NCI-H2081 (cell line): ENCODE data around the gene KRT31.
"Not testable (repeated sequence)": the region's sequence is repeated elsewhere in the genome, so short reads cannot be mapped to it uniquely, and the experiment has no call there.

Experiments
- DNase-seq, 2 experiments: peaks; one replicate each; lab custom pipeline; 2025; lab: John Stamatoyannopoulos, UW

The KRT31 gene

DNA sequence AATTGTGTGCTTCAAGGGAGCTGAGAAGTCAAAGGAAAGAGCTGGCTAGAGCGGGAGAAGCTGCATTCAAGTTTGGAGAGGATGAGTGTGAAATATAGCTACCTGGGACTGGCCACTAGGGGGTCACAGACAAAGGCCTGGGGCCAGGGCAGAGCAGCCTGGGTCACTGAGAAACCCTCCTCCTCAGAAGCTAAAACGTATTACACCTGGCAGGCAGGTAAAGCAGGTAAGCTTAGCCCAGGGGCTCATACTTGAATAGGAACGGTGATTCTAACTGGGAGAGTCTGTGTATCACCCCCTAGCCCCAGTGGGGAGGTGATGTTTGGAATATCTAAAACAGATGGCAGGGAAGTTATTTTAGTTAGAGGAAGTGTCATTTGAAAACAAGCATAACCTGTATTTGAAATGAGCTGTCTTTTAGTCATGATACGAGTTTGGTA is 20.2 kb upstream of the KRT31 start:
- peak in 1 of 2 experiments; percentile 12 for DNase-seq

DNA sequence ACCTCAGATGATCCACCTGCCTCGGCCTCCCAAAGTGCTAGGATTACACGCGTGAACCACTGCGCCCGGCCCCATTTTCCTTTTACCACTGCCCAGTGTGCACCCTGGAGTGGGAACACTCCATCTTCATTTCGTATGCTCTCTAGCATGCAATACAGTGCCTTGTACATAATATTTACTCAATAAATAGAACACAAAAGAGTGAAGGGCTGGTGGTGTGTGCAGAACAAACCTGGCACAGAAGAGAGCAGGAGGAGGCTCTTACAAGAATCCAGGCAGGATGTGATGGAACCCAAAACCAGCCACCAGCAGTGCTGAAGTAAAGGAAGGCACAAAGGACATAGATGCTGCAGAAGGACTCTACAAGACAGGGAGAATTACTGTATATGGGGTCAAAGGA is 19.7 kb upstream of the KRT31 start:
- no peak for DNase-seq

DNA sequence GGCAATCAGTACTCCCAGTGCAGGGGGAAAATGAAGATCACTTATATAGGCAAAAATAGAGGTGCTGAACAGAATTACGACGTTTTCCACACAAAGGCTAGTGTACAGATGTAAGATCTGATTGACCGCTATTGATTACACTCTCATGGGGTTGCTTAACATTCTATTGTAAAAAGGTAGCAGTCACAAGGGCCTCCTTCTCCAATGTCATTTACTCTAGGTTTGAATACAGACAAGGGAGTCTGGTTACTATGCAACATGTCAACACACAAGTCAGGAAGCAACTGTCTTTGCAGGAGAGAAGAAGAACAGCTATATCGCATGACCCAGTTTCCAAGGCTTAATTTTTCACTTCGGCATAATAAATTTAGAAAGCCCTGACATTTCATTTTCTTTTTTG is 19.1 kb upstream of the KRT31 start:
- no peak for DNase-seq

DNA sequence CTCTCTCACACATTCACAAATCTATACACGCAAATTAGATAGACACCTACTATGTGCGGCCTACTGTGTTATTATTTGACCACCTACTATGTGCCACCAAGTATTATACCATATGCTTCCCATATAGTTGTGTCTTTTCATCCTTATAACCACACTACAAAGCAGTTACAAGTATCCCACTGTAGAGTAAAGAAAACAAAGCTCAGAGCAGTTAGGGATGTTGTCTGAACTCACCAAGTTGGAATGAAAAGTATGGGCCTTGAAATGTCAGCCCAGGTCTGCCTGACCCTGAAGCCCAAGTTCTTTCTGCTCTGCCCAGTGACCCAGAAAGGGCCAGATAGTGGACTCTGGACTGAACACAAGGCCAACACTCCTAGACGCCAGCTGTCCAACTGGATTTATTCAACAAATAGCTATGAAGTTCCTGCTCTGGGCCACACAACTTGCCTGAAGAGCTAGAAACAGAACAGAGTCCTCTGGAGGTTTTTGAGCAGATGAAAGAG is 18.5 kb upstream of the KRT31 start:
- DNase-seq = no peak

DNA sequence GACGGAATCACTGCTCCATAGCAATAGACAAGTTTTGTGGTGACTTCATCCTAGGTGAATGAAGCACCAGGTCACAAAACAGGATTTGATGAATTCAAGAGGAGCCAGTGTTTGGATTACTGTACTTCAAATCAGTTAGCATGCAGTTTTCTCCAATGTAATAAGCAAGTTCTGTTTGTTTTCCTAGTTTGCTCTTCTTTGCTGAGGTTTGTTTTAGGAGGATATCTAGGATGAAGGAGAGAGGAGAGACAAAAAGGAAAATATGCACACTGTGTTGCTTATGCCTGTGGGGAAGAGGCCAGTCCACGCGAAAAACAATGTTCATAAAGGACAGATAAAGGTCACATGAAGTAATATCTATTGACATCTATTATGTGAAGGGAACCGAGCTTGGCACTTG is 18.0 kb upstream of the KRT31 start:
- DNase-seq = no peak

DNA sequence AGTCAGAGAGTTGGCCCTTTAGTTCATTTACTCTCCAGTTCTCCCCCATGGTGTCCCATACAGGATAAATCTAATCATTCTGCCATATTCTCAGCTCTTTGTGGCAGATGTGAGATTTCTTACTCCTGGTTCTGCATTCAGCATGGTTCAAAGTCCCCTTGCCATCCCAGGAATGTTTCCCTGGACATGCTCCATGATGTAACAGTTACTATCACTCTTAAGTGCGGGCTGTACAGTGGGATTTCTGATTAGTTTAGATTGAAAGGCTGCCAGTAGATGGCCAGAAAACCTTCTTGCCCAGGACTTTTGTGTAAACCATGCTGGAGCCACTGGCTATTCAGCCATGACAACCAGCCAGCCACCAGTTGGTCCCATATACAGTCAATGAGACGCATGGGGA is 16.6 kb upstream of the KRT31 start:
- no peak for DNase-seq

DNA sequence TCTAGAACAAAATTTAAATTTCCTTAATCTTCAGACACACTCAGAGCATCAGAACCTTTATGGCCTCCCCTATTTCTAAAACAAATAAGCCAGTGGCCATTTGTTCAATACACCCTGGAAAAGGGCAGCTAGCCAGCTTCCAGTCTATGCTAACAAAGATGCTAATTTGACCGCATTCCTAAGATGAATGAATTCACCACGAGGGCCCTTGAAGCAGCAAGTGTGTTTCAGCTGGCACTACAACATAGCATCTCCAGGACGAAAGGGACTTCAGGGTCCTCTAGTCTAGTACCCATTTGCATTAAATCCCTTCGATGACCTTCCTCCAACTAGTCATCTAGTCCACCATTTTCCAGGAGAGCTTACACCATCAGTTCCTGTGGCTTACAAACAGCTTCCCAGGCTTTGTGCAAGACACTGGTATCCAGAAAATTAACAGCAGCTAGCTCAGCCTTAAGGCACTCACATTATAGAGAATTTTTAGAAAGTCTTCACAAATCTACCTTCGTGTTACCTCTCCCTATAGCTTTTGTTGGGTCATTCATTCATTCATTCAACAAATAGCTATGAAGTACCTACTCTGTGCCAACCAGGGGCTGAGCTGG is 16.0 kb upstream of the KRT31 start:
- no peak for DNase-seq

DNA sequence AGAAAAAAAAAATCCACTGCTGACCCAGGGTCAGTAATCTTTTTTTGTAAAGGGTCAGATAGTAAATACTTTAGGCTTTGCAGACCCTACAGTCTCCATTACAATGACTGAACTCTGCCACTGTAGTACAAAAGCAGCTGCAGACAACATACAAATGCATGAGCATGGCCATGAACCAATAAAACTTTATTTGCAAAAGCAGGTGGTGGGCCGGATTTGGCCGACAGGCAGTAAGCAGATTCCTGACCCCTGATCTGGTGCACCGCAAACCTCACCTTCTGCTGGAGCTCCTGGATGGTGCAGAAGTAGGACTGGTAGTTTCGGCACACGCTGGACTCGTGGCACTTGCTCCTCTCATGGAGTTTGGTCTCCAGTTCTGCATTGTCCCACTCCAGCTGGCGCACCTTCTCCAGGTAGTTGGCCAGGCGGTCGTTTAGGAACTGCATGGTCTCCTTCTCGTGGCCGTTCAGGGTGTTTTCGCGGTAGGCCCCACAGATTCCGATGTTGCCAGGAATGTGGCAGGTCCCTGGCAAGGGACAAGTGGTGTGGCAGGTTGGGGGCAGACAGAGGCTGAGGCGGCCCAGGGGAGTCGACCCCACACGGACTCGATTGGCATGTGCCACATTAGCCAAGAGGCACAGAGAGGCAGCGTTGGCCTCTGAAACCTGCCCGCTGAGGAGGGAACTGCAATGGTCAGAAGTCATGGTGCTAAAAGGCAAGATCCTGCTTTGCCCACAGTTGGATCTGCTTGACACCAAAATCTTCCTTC is 13.8 kb upstream of the KRT31 start:
- no peak for DNase-seq

DNA sequence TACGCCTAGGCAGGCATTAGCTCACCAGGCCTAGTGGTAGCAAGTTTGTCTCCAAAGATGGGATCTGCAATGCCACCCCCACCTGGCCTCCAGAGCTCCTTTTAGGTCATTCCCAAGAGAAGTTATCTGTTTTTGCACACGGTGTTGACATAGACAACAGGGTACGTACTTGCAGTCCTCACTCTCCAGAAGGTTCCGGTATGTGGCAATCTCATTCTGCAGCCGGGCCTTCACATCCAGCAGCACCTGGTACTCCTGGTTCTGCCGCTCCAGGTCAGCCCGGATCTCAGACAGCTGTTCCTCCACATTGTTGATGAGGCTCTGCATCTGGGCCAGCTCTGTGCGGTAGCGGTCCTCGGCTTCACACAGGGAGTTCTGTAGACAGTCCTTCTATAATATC is 9.8 kb upstream of the KRT31 start:
- DNase-seq = no peak

DNA sequence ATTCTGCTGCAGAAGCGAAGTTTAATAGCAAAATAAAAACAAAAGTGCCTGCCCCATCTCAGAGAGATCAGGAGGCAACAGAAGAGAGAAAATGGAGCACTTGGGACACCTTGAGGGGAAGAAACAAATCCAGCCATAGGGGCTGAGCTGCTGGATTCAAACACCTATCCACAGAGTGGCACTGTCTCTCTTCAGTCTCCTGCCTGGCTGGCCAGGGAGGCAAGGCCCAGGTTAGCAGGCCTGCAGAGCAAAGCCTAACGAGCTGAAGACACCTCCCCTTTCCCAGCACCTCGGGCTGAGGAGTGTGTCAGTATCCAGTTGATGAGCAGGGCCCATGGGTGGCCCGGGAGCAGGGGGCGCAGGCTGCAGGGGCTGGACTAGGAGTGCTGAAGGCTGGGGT is 8.8 kb upstream of the KRT31 start:
- no peak for DNase-seq

DNA sequence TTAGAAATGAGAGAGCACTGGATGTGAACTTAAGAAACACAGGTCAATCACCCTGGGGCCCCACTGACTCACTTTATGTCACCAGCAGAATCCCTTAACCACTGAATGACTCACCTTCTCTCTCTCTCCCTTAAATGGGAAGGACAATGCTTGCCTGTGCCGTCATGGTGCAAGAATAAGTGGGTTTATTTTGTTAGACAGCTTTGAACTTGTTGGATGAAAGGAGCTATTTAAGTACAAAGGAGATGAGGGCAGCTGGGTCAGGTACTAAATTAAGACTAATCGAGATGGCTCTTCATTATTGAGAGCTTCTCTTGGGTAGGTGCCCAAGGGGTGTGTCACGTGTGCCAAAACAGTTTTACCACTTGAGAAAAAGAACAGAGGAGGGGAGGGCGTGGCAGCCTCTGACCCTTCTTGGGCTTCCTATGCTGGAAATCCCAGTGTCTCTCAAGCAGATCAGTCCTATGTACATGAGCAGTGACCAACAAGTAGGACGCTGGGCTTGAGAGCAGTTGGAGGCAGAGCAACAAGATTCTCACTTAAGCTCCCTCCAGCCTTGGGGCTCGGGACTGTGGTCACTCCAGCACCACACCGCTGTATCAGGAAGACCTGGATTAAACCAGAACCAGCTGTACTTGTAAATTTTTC is 6.7 kb upstream of the KRT31 start:
- no peak for DNase-seq

DNA sequence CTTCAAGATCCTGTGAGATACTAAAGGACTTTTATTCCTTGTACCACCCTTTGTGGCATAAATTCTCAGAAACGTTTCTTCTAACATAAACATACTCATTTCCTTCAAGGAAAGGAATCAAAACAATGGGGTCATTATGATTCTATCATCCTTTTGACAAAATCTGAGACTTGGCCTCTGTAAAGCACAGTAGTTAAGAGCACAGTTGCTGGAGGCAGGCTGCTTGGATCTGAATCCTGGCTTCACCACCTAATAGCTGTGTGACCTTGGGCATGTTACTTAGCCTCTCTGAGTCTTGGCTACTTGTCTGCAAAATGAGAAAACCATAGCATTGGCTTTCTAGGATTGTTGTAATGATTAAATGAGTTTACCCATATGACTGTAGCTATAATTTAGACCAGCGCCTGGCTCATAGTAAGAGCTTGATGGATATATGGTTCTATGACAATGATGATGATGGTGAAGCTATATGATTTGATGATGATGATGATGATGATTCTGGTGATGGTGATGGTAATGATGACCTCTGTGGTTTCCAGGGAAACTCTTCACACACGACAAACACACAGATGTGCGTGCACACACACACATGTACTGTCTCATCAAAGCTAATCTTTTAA is 6.1 kb upstream of the KRT31 start:
- no peak for DNase-seq

DNA sequence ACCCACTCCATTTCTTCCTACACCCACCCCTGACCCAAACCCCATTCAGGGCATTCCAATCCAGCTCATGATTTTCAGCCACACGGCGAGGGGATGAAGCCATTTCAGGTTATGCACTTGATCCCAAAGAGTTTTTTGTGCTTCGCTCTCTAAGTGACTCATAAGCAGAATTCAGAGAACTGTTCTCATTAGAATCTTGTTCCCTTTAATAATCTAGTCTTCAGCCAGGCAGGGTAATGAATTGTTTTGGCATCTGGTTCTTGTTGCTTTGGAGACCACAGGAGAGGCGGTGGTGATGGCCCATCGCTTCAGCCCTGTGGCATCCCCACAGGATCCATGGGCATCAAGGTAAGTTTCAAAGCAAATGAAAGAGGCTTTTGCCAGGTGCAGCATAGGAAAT is 4.8 kb upstream of the KRT31 start:
- no peak for DNase-seq

DNA sequence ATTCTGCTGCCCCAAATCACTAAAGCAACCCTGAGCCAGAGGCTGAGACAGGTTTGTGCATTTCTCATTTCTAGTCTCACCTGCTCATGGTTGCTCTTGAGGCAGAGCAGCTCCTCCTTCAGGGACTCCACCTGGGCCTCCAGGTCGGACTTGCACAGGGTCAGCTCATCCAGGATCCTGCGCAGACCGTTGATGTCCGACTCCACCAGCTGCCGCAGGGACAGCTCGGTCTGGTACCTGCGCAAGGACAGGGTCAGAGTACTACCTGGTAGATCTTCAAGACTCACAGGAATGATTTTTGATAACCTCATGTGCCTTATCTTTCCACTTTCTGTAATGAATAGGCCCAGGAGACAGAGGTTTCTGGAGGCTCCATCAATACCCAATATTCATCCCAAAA is 1.1 kb downstream of the KRT31 start:
- no peak for DNase-seq

DNA sequence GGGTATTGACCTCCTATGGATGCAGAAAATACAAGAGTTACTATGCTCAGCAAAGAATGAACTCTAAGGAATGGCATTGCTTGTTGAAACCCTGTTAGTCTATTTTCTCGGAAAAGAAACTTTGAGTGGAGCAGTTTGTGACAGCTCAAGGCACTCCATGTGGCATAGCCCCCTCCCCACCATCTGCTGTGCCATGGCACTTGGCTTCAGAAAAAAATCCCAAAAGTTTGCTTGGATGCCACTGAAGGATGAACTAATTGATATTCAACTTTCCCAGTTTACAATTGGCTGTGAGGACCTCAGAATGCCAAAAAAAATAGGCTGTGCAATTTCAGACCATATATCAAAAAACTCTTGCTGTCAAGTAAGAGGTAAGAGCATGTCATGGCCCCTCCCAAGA is 1.8 kb downstream of the KRT31 start:
- DNase-seq = no peak

DNA sequence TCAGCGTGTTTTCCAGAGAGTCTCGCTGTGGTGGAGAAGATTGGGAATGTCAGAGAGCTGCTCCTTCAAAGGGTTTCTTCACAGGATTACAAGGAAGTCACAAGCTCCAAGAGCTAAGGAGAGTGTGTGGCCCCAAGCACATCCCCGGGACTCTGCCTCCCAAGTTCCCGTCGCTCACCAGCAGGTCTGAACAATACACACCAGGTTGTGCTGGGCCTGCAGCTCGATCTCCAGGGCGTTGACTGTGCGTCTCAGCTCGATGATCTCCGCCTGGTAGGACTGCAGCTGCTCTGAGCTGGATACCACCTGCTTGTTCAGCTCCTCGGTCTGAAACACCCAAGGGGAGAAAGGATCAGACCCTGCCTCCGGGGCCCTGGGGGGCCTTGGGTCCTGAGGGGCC is 2.4 kb downstream of the KRT31 start:
- not testable (repeated sequence) for DNase-seq

DNA sequence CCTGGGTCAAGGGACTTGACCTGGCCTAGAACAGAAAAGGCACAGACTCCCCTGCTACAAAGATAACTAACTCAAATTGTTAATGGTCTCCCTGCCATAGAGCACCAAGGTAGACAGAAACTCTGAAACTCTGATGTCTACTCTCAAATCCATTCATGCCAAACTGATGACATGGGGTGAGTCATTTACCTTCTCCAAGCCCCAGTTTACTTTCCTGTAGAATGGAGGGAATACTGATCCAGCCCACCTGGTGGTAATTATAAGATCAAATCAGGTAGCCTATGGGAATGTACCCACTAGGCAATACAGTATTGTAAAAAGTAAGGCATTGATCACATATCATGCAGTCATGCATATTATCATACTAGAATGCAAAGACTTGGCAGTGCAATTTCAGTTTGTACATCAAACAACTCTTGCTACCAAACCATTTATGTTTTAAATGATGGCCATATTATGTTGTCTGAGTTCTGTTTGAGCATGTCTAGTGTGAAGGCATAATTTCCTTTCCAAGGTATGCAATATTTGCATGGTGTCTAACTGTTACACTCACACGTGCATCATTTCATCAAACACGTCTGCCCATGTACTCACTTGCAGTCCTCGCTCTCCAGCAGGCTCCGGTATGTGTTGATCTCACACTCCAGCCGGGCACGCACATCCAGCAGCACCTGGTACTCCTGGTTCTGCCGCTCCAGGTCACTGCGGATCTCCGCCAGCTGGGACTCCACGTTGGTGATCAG is 3.0 kb downstream of the KRT31 start:
- DNase-seq = no peak

DNA sequence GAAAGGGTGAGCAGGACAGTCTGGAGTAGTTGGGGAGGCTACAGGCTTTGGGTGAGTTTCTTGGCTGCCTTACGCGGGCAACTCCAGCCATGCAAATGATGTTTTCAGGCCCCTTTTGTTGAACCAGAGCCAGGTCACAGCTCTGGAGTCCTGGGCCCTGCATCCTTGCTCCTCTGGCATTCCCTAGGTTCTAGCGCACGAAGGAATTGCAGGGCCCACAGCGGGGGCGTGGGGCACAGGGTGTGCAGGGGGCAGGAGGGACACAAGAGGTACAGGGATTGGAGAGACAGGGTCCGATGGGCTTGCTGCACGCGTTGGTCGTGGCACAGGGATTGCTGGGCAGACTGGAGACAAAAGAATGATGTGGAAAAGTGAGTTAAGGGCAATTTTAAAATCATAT is 3.6 kb downstream of the KRT31 start:
- DNase-seq = no peak

DNA sequence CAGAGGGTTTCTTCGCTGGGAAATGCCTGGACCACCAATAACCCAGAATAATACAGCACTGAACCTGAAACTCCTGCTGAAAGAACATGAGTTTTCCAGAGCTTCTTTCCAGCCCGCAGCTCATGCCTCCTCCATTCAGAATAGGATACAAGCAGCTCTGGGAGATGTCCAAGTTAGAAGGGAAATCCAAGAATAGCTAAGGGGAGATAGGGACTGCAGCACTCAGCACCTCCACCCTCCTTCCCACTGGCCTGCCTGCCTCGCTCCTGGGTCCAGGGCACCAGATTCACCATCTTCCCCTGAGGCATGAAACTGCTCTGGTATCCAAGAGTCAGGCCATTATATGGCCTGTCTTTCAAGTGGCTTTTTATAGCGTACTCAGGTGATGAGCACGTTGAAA is 4.1 kb downstream of the KRT31 start:
- no peak for DNase-seq

DNA sequence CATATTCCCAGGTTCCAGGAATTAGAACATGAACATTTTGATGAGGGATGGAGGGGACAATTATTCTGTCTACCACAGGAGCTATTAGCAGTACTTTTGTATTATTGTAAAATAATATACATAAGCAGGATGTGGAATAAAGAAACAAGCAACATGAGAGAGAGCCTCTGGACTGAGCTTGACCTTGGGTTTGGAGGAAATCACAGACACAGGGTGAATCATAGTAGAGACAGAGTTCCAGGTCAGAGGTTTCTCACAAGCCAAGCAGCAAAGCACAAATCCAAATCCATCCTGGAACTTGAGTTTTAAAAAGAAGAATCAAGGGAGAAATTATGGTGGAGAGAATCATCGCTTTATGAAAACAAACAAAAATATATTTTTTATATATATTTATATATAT is 5.1 kb downstream of the KRT31 start:
- DNase-seq = no peak

DNA sequence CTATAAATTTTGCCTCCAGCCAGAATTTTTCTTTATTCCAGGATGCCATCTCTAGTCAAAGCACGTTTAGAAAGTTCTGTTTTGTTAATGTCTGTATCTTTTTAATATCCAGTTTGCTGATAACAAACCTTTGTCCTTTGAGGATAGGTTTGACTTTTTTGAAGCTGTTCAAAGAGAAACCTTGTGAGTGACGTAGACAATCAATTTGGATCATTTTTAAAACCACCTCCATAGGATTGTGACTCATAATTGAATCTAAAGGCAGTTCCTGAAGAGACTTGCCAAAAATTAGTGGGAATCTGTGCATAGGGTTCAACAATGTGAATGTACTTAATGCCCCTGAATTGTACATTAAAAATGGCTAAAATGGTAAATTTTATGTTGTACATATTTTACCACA is 5.9 kb downstream of the KRT31 start:
- DNase-seq = no peak

DNA sequence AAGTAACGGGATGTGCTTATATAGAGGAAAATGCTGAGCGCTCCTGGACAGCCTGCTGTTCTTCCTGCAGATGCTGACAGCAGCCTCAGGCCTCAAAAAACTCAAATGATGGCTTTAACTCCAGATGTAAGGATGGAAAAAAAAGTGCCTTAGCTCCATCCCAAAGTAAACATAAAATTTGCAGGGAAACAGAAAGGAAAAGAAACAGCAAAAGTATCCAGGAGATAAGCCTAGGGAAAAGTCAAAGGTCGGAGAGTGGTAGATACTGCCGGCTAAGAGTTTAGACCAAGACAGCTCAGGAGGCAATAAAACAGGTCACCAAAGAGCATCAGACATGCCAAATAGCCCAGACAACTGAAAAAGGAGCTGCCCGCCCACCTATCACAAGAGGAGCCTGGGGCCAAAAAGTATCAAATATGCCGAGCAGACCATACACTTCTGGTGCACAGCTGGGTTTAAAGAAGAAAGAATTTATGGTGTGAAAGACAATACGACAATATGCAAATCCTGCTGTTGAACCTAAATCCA is 6.9 kb downstream of the KRT31 start:
- DNase-seq = no peak
